Endothelial cell of umbilical vein (primary cell): ENCODE results near the gene MID1.

Experiments
- EZH2 ChIP-seq: IDR thresholded peaks from 2 replicates; pipeline ENCODE4 v1.6.1; 2012; ENCODE audit warnings: borderline replicate concordance, low read depth, mild to moderate bottlenecking, moderate library complexity, low read length, inconsistent platforms; ENCODE audit not compliant: severe bottlenecking
- FOS ChIP-seq: IDR thresholded peaks from 2 replicates; pipeline ENCODE4 v1.6.1; 2011; ENCODE audit warnings: mild to moderate bottlenecking, low read length, moderate library complexity, borderline replicate concordance; ENCODE audit not compliant: insufficient read depth
- GATA2 ChIP-seq: IDR thresholded peaks from 2 replicates; pipeline ENCODE4 v1.7.0; 2011; ENCODE audit warnings: low read depth, mild to moderate bottlenecking, moderate library complexity, mixed read lengths, low read length; ENCODE audit not compliant: insufficient read length, insufficient read depth
- MYC ChIP-seq: IDR thresholded peaks from one replicate; pipeline ENCODE4 v1.6.1; 2011; ENCODE audit warnings: mild to moderate bottlenecking, low read depth, low read length
- POLR2A ChIP-seq: IDR thresholded peaks from 2 replicates; pipeline ENCODE4 v1.6.1; 2012; ENCODE audit warnings: low read depth, mild to moderate bottlenecking, control low read depth, low read length
- POLR2AphosphoS5 ChIP-seq: IDR thresholded peaks from 2 replicates; pipeline ENCODE4 v1.6.1; 2012; ENCODE audit warnings: low read depth, mild to moderate bottlenecking, control low read depth, low read length, moderate library complexity; ENCODE audit not compliant: insufficient read depth
- TF ChIP-seq, protein P1 (sequence below), 2 donors: IDR thresholded peaks; 1 replicate in 1 of 2; 2 replicates in 1 of 2; pipeline ENCODE4 v1.5.1; 2011; ENCODE audit warnings: low read length in 2 of 2, mild to moderate bottlenecking in 2 of 2, moderate library complexity in 2 of 2, control low read depth in 1 of 2, inconsistent platforms in 1 of 2, low read depth in 1 of 2; ENCODE audit not compliant: insufficient read depth in 1 of 2; ENCODE audit errors: extremely low read depth in 1 of 2
- TF ChIP-seq, protein P2 (sequence below): IDR thresholded peaks from 2 replicates; pipeline ENCODE4 v1.6.1; 2011; ENCODE audit not compliant: insufficient read depth, insufficient read length

DNA sequence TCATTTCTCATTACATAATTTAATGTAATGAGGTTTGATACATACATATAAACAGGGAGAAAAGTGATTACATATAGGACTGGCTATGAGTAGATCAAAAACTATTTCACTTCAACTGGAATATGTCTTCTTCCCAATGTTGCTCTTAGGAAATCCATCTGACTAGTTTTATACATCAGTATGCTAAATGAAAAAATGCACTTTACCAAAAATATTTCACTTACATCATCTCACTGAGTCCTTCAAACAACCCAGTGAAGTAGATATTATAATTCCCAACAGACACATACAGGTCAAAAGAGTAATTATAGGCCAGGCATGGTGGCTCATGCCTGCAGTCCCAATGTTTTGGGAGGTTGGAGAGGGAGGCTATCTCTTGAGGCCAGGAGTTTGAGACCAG is 215.9 kb downstream of the MID1 start:
- TF ChIP-seq, protein P1, sequence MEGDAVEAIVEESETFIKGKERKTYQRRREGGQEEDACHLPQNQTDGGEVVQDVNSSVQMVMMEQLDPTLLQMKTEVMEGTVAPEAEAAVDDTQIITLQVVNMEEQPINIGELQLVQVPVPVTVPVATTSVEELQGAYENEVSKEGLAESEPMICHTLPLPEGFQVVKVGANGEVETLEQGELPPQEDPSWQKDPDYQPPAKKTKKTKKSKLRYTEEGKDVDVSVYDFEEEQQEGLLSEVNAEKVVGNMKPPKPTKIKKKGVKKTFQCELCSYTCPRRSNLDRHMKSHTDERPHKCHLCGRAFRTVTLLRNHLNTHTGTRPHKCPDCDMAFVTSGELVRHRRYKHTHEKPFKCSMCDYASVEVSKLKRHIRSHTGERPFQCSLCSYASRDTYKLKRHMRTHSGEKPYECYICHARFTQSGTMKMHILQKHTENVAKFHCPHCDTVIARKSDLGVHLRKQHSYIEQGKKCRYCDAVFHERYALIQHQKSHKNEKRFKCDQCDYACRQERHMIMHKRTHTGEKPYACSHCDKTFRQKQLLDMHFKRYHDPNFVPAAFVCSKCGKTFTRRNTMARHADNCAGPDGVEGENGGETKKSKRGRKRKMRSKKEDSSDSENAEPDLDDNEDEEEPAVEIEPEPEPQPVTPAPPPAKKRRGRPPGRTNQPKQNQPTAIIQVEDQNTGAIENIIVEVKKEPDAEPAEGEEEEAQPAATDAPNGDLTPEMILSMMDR (IDR thresholded peaks at IDR 0.05; ENCODE audit: extremely low read depth in 1 of 2, insufficient read depth in 1 of 2, low read depth in 1 of 2, low read length in 2 of 2), result no peak
- TF ChIP-seq POLR2A, result no peak
- TF ChIP-seq POLR2AphosphoS5, result no peak
- TF ChIP-seq MYC, result no peak
- no peak for TF ChIP-seq EZH2
- TF ChIP-seq FOS, result no peak
- TF ChIP-seq GATA2, result no peak
- TF ChIP-seq, protein P2, sequence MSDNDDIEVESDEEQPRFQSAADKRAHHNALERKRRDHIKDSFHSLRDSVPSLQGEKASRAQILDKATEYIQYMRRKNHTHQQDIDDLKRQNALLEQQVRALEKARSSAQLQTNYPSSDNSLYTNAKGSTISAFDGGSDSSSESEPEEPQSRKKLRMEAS, result no peak
